Measurements from ENCODE around the gene C5orf15.

DNA sequence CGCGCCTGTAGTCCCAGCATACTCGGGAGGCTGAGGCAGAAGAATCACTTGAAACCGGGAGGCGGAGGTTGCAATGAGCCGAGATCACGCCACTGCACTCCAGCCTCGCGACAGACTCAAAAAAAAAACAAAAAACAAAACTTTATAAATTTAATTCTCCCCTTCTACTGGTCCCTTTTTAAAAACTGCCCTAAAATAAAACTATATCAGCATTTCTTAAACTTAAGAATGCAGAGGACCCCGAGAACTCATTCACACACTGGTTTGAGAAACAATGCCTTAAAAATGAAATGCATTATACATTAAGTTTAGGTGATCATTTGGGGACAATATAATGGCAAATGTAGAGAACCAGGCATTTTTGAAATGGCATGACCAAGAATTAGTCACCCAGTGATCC, 2.3 kb downstream of the C5orf15 start:
- TF ChIP-seq EZH2phosphoT487 (IDR thresholded peaks at IDR 0.05; ENCODE audit: low read depth) (no peak), CTCF (IDR thresholded peaks at IDR 0.05; ENCODE audit: low read depth, low read length) (no peak)
